GM12864 (cell line): ENCODE measurements around the gene CD200R1L.

ENCODE experiments used
- DNase-seq: peaks from one replicate; pipeline ENCODE4 v3.0.0-alpha.2; 2011; ENCODE audit warnings: low read depth
- H3K4me3 ChIP-seq: 2 replicates; pipeline ENCODE4 v1.5.1; 2011; ENCODE audit warnings: mild to moderate bottlenecking, low read depth, low read length, control low read depth
- TF ChIP-seq, protein P1 (sequence below): IDR thresholded peaks from 2 replicates; pipeline ENCODE4 v1.5.1; 2011; ENCODE audit warnings: low read depth, mild to moderate bottlenecking, moderate library complexity, low read length, control low read depth, inconsistent platforms; ENCODE audit errors: missing control alignments

Gene CD200R1L

DNA sequence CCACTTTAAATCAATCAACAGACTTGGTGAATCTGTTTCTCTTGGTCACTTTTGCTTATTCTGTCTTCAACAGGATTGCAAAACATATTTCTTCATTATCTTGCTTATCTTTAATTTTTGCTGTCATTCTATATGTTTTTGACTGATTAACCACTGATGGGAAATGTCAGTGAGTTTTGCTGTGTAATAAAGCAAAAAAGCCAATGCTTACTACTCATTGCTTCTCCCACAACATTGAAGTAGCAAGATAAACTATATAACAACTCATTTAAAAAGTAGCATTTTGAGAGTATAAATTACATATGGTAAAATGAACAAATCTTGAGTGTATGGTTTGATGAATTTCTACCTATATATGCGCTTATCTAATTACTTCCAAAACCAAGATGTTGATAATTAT lies 892 bp downstream of the CD200R1L start:
- no peak for DNase-seq
- TF ChIP-seq, protein P1, sequence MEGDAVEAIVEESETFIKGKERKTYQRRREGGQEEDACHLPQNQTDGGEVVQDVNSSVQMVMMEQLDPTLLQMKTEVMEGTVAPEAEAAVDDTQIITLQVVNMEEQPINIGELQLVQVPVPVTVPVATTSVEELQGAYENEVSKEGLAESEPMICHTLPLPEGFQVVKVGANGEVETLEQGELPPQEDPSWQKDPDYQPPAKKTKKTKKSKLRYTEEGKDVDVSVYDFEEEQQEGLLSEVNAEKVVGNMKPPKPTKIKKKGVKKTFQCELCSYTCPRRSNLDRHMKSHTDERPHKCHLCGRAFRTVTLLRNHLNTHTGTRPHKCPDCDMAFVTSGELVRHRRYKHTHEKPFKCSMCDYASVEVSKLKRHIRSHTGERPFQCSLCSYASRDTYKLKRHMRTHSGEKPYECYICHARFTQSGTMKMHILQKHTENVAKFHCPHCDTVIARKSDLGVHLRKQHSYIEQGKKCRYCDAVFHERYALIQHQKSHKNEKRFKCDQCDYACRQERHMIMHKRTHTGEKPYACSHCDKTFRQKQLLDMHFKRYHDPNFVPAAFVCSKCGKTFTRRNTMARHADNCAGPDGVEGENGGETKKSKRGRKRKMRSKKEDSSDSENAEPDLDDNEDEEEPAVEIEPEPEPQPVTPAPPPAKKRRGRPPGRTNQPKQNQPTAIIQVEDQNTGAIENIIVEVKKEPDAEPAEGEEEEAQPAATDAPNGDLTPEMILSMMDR = no peak
- H3K4me3 ChIP-seq = no peak overlapping the region

DNA sequence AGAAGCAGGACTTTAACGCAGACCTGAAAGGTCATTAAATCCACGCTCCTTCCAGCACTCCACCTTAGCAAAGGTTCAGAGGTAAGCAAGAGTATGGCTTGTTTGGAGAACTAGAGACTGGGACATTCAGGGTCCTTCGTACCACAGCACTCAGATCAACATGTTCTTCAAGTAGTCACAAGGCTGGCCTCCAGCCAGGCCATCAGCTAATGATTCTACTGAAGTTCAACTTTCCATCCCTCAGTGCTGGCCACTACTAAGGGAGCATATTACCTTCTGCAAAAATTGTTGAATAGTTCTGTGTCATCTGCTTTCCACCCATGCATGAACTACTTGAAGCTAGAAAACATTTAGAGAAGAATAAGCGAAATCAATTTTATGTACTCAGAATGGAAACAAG lies 17.6 kb downstream of the CD200R1L start:
- DNase-seq = no peak
- no peak overlapping the region for H3K4me3 ChIP-seq
- TF ChIP-seq, protein P1 = no peak

DNA sequence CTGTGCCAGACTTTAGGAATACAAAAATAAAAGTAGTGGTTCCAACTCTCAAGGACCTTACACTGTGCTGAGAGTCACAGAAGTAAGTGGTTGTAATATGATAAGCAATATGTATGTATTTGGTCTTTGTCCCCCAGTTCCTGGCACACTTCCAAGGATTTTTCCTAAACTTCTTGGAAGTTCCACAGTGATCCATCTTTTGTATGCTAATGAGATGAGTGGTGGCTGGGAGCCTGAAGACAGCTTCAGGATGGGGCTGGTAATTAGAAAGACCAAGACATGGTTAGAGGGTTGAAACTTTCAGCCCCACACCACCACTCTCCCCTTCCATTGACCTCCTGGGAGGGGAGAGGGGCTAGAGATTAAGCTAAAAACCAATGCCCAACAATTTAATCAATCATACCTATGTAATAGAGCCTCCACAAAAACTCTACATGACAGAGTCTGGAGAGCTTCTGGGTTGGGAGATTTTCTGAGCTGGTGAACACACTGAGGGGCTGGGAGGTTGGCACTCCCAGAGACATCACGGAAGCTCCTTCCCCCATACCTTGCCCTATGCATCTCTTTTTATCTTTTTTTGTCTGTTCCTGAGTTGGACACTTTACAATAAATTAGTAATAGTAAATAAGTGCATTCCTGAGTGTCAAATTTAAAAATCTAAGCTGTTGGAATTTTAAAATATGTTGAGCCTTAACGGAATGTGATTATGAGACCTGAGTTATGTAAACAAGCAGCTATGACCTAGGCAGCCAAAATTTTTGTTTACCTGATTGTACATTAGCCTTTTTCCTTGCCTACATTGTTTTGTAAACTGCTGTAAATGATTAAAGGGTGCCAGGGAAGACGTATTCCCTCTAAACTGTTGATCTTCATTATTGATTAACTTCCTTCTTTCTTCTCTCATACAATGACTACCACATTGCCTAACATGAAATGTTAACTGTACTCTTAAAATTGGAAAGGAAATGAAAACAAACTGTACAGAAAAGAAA lies 24.3 kb downstream of the CD200R1L start:
- no peak for DNase-seq
- TF ChIP-seq, protein P1 = no peak
- H3K4me3 ChIP-seq = no peak overlapping the region

DNA sequence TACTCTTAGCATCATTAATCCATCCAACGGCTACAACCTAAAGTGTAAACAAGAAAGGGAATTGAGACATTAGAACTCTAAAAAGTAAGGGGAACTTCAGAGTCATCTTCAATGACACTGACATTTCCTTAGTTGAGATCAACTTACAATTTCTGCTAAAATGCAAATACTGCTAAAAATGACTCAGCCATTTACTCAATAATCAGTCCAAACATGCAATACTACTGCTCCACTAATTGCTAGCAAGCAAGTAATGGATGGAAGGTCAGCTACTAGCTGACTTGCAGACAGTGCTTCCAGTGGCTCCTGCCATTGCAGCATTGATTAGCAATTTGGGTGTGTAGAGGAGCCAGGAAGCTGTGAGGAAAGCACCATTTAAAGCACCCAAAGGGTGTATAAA lies 28.4 kb downstream of the CD200R1L start:
- H3K4me3 ChIP-seq = no peak overlapping the region
- no peak for DNase-seq
- TF ChIP-seq, protein P1 = no peak

DNA sequence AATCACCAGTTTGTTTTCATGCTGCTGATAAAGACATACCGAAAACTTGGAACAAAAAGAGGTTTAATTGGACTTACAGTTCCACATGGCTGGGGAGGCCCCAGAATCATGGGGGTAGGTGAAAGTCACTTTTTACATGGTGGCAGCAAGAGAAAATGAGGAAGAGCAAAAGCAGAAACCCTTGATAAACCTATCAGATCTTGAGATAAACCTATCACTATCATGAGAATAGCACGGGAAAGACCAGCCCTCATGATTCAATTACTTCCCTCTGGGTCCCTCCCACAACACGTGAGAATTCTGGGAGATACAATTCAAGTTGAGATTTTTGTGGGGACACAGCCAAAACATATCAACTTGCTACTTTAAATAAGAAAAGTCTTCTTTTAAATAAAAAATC lies 28.9 kb downstream of the CD200R1L start:
- TF ChIP-seq, protein P1 = no peak
- no peak for DNase-seq

DNA sequence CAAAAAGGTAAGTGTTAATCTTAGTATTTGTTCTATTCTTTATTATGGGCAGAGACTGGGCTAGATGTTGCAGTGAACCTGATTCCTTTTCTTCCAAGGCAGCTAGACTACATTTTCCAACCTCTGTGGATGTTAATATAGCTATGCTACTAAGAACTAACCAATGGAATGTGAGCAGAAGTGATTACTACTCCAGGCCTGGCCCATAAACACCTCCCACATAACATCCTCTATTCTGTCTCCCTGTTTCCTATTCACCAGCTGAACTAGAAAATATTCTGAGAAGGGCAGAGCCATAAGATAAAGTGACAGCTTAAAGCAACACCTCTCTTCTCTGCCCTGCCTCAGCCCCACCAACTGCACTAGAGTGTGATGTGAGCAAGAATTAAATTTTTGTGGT lies 29.4 kb downstream of the CD200R1L start:
- H3K4me3 ChIP-seq = no peak overlapping the region
- no peak for DNase-seq
- TF ChIP-seq, protein P1 = no peak

More for the DNA sequence above, 28.9 kb downstream of the CD200R1L start:
- H3K4me3 ChIP-seq = no peak overlapping the region
